ENCODE measurements around the gene PTPRJ.

The PTPRJ gene

GRCh38 chr11:48017105-48017830 is 36.9 kb downstream of the PTPRJ start:
- H3K9me3 ChIP-seq (ENCODE audit: control insufficient read depth, insufficient read depth, low read length), result no peaks in the 10 kb centered on the region
- no peaks in the 10 kb centered on the region for H3K9me2 ChIP-seq (replicated peaks; ENCODE audit: control insufficient read depth, low read length)
- H3K4me2 ChIP-seq (ENCODE audit: low read length), result no peak overlapping the region
- no peak overlapping the region for H3K27ac ChIP-seq (ENCODE audit: low read depth, low read length)
- H3K4me1 ChIP-seq (ENCODE audit: control insufficient read depth, low read length), result peaks cover 39% of the 10 kb centered on the region
- no peaks in the 10 kb centered on the region for H3K79me2 ChIP-seq (ENCODE audit: control insufficient read depth, low read length)
- H3K4me3 ChIP-seq (ENCODE audit: low read length), result no peak overlapping the region
- no peaks in the 10 kb centered on the region for H3K27me3 ChIP-seq (ENCODE audit: control insufficient read depth, low read length)
- H3F3A ChIP-seq (ENCODE audit: control insufficient read depth, insufficient read depth), result no peaks in the 10 kb centered on the region
- TF ChIP-seq CTCF (IDR thresholded peaks at IDR 0.05; ENCODE audit: low read depth, low read length, poor library complexity, severe bottlenecking) (no peak), EZH2phosphoT487 (IDR thresholded peaks at IDR 0.05; ENCODE audit: borderline replicate concordance, low read length) (no peak)
- H3K36me3 ChIP-seq (ENCODE audit: control insufficient read depth, low read length), result no peaks in the 10 kb centered on the region; the same call in 1 of the 2 replicates
- H4K20me1 ChIP-seq (ENCODE audit: control insufficient read depth, insufficient read depth, low read depth, low read length), result no peaks in the 10 kb centered on the region

DNA sequence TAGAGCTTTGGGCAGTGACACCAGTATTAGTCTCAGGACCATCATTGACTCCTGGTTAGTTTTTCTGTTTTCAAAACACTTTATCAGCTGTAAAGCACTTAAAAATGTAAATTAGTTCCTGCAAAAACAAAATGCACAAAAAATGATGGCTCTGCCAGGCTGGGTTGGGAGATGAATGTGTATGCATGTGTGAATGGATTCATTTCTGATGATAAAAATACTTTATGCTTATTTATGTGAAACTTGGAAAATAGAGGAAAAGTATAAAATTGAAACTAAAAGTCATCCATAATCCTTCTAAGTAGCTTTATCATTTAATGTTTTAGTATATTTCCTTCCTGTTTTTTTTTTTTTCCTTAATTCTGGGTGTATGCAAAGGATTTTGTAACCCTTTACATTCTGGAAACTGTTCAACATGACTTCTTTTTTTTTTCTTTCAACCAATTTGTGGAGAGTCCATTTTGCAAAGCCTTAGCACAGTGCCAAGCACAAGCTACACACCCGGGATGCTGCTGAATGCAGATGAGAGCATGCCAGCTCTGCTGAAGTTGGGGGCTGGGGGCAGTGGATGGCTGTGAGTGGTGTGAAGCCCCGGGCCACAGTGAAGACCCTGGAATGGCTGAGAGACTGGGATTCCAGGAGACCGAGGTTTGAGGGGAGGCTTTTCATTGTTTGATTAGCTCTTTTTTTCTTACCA is 37.6 kb downstream of the PTPRJ start:
- peaks cover 36% of the 10 kb centered on the region for H3K4me1 ChIP-seq (ENCODE audit: control insufficient read depth, low read length)
- no peak overlapping the region for H3K27ac ChIP-seq (ENCODE audit: low read depth, low read length)
- H3K79me2 ChIP-seq (ENCODE audit: control insufficient read depth, low read length), result no peaks in the 10 kb centered on the region
- TF ChIP-seq EZH2phosphoT487 (IDR thresholded peaks at IDR 0.05; ENCODE audit: borderline replicate concordance, low read length) (no peak), CTCF (IDR thresholded peaks at IDR 0.05; ENCODE audit: low read depth, low read length, poor library complexity, severe bottlenecking) (no peak)
- H3K36me3 ChIP-seq (ENCODE audit: control insufficient read depth, low read length), result no peaks in the 10 kb centered on the region; the same call in 1 of the 2 replicates
- no peak overlapping the region for H3K4me3 ChIP-seq (ENCODE audit: low read length)
- no peaks in the 10 kb centered on the region for H3F3A ChIP-seq (ENCODE audit: control insufficient read depth, insufficient read depth)
- no peaks in the 10 kb centered on the region for H3K27me3 ChIP-seq (ENCODE audit: control insufficient read depth, low read length)
- no peak overlapping the region for H3K4me2 ChIP-seq (ENCODE audit: low read length)
- no peaks in the 10 kb centered on the region for H3K9me3 ChIP-seq (ENCODE audit: control insufficient read depth, insufficient read depth, low read length)
- H3K9me2 ChIP-seq (replicated peaks; ENCODE audit: control insufficient read depth, low read length), result no peaks in the 10 kb centered on the region
- H4K20me1 ChIP-seq (ENCODE audit: control insufficient read depth, insufficient read depth, low read depth, low read length), result no peaks in the 10 kb centered on the region

DNA sequence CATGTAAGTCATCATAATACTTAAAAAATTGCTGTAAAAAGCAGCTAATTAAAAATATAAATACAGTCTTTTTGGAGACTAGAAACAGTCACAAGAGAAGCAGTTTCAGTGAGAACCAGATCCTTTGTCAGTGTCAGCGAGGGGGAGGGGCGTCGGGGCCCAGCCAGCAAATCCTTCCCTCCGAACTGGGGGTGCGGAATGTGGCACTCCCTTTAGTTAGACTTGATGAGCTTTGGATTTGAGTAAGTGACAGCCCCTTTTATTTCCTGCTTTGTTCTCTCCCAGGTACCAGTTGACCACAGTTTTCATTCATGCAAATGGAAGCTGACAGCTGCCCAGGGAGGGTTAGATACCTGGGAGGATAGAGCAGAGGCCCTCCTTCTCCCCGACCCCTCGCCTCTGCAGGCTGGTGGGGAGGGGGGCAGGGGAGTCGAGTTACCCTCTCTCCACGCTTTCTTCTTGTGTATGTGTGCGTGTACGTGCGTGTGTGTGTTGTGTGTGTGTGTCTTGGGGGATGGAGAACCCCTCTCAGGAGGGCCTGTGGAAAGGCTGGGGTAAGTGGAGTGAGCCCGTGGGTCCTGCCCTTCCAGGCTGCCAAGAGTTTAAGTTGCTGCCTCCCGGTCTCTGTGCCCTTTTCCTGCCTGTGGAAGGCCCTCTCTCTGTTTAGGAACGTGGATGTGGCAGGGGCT is 38.3 kb downstream of the PTPRJ start:
- Histone ChIP-seq H3K36me3 (ENCODE audit: control insufficient read depth, low read length) (no peaks in the 10 kb centered on the region; the same call in 1 of the 2 replicates), H3K79me2 (ENCODE audit: control insufficient read depth, low read length) (no peaks in the 10 kb centered on the region), H4K20me1 (ENCODE audit: control insufficient read depth, insufficient read depth, low read depth, low read length) (no peaks in the 10 kb centered on the region), H3K27ac (ENCODE audit: low read depth, low read length) (no peak overlapping the region), H3K4me1 (ENCODE audit: control insufficient read depth, low read length) (peaks cover 29% of the 10 kb centered on the region), H3K4me2 (ENCODE audit: low read length) (no peak overlapping the region), H3K9me2 (replicated peaks; ENCODE audit: control insufficient read depth, low read length) (no peaks in the 10 kb centered on the region), H3K9me3 (ENCODE audit: control insufficient read depth, insufficient read depth, low read length) (no peaks in the 10 kb centered on the region), H3F3A (ENCODE audit: control insufficient read depth, insufficient read depth) (no peaks in the 10 kb centered on the region), H3K4me3 (ENCODE audit: low read length) (no peak overlapping the region), H3K27me3 (ENCODE audit: control insufficient read depth, low read length) (no peaks in the 10 kb centered on the region)
- no peak for TF ChIP-seq EZH2phosphoT487 (IDR thresholded peaks at IDR 0.05; ENCODE audit: borderline replicate concordance, low read length)
- TF ChIP-seq CTCF (IDR thresholded peaks at IDR 0.05; ENCODE audit: low read depth, low read length, poor library complexity, severe bottlenecking), result no peak
